Measurements from ENCODE around the gene DNAH3. TPM values are rescaled to one million over a fixed set of nuclear protein-coding genes. Genes with fewer than 3 reads are reported as not detected.

The DNAH3 gene
- polyA plus RNA-seq, 4 donors = 0.16 to 0.69 (median 0.43) TPM

GRCh38 chr16:20916942-20917341 is 233.7 kb downstream of the DNAH3 start:
- DNase-seq (ENCODE audit: low read depth in 4 of 4, low spot score in 2 of 4) = no peak

GRCh38 chr16:20916289-20916688 is 234.4 kb downstream of the DNAH3 start:
- no peak for DNase-seq (ENCODE audit: low read depth in 4 of 4, low spot score in 2 of 4)

- no peak for DNase-seq (ENCODE audit: low read depth in 4 of 4, low spot score in 2 of 4)
Observed at GRCh38 chr16:20911361-20911760, 239.3 kb downstream of the DNAH3 start.

GRCh38 chr16:20910781-20911321 is 239.8 kb downstream of the DNAH3 start:
- DNase-seq (ENCODE audit: low read depth in 4 of 4, low spot score in 2 of 4) = no peak

- DNase-seq (ENCODE audit: low read depth in 4 of 4, low spot score in 2 of 4) = peak in 1 of 4 donors; percentile 37
Observed at GRCh38 chr16:20906341-20907255, 244.0 kb downstream of the DNAH3 start.

- no peak for DNase-seq (ENCODE audit: low read depth in 4 of 4, low spot score in 2 of 4)
Observed at GRCh38 chr16:20905576-20905975, 245.1 kb downstream of the DNAH3 start.

GRCh38 chr16:20904507-20905081 is 246.1 kb downstream of the DNAH3 start:
- no peak for DNase-seq (ENCODE audit: low read depth in 4 of 4, low spot score in 2 of 4)

- DNase-seq (ENCODE audit: low read depth in 4 of 4, low spot score in 2 of 4) = no peak
Observed at GRCh38 chr16:20903899-20904506, 246.6 kb downstream of the DNAH3 start.

GRCh38 chr16:20903116-20903898 is 247.3 kb downstream of the DNAH3 start:
- DNase-seq (ENCODE audit: low read depth in 4 of 4, low spot score in 2 of 4) = no peak

- DNase-seq (ENCODE audit: low read depth in 4 of 4, low spot score in 2 of 4) = no peak
Observed at GRCh38 chr16:20902426-20902825, 248.2 kb downstream of the DNAH3 start.

- no peak for DNase-seq (ENCODE audit: low read depth in 4 of 4, low spot score in 2 of 4)
Observed at GRCh38 chr16:20901436-20902112, 249.1 kb downstream of the DNAH3 start.

- DNase-seq (ENCODE audit: low read depth in 4 of 4, low spot score in 2 of 4) = no peak
Observed at GRCh38 chr16:20901068-20901435, 249.6 kb downstream of the DNAH3 start.

GRCh38 chr16:20900299-20901067 is 250.2 kb downstream of the DNAH3 start, which contains the start of the genes DCUN1D3 and LYRM1:
Gene DCUN1D3, minus strand, starts transcription at chr16:20900358. Its CDS starts 37,820 bp downstream, at chr16:20862538.
Gene LYRM1, plus strand, starts transcription at chr16:20900771. Its CDS starts 14,785 bp downstream, at chr16:20915556.
- peak; percentile 97 to 99 (median 98) for DNase-seq (ENCODE audit: low read depth in 4 of 4, low spot score in 2 of 4)

- peak in 1 of 4 donors; percentile 53 for DNase-seq (ENCODE audit: low read depth in 4 of 4, low spot score in 2 of 4)
Observed at GRCh38 chr16:20899477-20900298, 251.0 kb downstream of the DNAH3 start.

- no peak for DNase-seq (ENCODE audit: low read depth in 4 of 4, low spot score in 2 of 4)
Observed at GRCh38 chr16:20899071-20899470, 251.6 kb downstream of the DNAH3 start.

- no peak for DNase-seq (ENCODE audit: low read depth in 4 of 4, low spot score in 2 of 4)
Observed at GRCh38 chr16:20897922-20898321, 252.7 kb downstream of the DNAH3 start.

- no peak for DNase-seq (ENCODE audit: low read depth in 4 of 4, low spot score in 2 of 4)
Observed at GRCh38 chr16:20897253-20897897, 253.3 kb downstream of the DNAH3 start.

- no peak for DNase-seq (ENCODE audit: low read depth in 4 of 4, low spot score in 2 of 4)
Observed at GRCh38 chr16:20894388-20894787, 256.3 kb downstream of the DNAH3 start.
